GM23338 (cell line): ENCODE results near the gene PPP2R5E.

Experiments
- TF ChIP-seq, protein P1 (sequence below), 2 experiments: fragments of 200-600 bp in 1 of 2; sonication (generic) in 1 of 2; conservative IDR thresholded peaks; 2 replicates each; pipeline versions ENCODE4 v1.5.1 to v1.6.1; 2016 to 2017; ENCODE audit warnings: antibody characterized with exemption in 2 of 2, low read depth in 2 of 2, mild to moderate bottlenecking in 2 of 2, moderate library complexity in 1 of 2
- TF ChIP-seq, protein P2 (sequence below): IDR thresholded peaks from one replicate; pipeline ENCODE4 v1.6.1; 2018; ENCODE audit warnings: antibody characterized with exemption; ENCODE audit not compliant: unreplicated experiment

DNA sequence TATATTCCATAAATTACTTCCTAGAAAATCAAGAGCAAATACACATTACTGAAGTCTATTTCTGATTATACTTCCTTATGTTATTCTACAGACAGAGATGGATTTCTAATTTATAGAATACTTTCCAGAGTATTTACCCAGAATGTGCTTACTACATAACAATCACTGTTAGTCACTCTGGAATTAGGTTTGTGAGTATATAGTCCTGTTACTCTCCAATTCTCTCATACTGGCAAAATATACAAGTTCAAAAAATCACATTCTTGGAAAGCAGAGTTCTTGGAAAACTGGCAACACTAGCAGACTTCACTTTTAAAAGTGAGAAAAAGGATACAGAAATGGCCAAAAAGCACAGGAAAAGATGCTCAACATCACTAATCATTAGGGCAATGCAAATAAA, 7.3 kb downstream of the PPP2R5E start:
- TF ChIP-seq, protein P1, sequence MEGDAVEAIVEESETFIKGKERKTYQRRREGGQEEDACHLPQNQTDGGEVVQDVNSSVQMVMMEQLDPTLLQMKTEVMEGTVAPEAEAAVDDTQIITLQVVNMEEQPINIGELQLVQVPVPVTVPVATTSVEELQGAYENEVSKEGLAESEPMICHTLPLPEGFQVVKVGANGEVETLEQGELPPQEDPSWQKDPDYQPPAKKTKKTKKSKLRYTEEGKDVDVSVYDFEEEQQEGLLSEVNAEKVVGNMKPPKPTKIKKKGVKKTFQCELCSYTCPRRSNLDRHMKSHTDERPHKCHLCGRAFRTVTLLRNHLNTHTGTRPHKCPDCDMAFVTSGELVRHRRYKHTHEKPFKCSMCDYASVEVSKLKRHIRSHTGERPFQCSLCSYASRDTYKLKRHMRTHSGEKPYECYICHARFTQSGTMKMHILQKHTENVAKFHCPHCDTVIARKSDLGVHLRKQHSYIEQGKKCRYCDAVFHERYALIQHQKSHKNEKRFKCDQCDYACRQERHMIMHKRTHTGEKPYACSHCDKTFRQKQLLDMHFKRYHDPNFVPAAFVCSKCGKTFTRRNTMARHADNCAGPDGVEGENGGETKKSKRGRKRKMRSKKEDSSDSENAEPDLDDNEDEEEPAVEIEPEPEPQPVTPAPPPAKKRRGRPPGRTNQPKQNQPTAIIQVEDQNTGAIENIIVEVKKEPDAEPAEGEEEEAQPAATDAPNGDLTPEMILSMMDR (conservative IDR thresholded peaks at IDR 0.05; ENCODE audit: low read depth in 2 of 2), result no peak
- TF ChIP-seq, protein P2, sequence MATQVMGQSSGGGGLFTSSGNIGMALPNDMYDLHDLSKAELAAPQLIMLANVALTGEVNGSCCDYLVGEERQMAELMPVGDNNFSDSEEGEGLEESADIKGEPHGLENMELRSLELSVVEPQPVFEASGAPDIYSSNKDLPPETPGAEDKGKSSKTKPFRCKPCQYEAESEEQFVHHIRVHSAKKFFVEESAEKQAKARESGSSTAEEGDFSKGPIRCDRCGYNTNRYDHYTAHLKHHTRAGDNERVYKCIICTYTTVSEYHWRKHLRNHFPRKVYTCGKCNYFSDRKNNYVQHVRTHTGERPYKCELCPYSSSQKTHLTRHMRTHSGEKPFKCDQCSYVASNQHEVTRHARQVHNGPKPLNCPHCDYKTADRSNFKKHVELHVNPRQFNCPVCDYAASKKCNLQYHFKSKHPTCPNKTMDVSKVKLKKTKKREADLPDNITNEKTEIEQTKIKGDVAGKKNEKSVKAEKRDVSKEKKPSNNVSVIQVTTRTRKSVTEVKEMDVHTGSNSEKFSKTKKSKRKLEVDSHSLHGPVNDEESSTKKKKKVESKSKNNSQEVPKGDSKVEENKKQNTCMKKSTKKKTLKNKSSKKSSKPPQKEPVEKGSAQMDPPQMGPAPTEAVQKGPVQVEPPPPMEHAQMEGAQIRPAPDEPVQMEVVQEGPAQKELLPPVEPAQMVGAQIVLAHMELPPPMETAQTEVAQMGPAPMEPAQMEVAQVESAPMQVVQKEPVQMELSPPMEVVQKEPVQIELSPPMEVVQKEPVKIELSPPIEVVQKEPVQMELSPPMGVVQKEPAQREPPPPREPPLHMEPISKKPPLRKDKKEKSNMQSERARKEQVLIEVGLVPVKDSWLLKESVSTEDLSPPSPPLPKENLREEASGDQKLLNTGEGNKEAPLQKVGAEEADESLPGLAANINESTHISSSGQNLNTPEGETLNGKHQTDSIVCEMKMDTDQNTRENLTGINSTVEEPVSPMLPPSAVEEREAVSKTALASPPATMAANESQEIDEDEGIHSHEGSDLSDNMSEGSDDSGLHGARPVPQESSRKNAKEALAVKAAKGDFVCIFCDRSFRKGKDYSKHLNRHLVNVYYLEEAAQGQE, result no peak
